K562 (cell line): ENCODE measurements around the gene PRRC2B. TPM values are rescaled to one million over a fixed set of nuclear protein-coding genes. Genes with fewer than 3 reads are reported as not detected.

Experiments used
- ARID1B ChIP-seq: fragments of 450-650 bp; IDR thresholded peaks from 2 replicates; pipeline ENCODE4 v1.6.1; 2016; ENCODE audit warnings: antibody characterized with exemption, mild to moderate bottlenecking, inconsistent platforms
- CBFA2T2 ChIP-seq: fragments of 450-650 bp; conservative IDR thresholded peaks from 2 replicates; pipeline ENCODE4 v1.6.1; 2017; ENCODE audit warnings: mild to moderate bottlenecking
- CBX2 ChIP-seq: fragments of 200-600 bp; sonication (generic); IDR thresholded peaks from one replicate; pipeline ENCODE4 v1.6.1; 2012; ENCODE audit warnings: mild to moderate bottlenecking, low read length, inconsistent platforms; ENCODE audit not compliant: insufficient read depth, poor library complexity, severe bottlenecking
- GATAD2B ChIP-seq: fragments of 450-650 bp; IDR thresholded peaks from 2 replicates; pipeline ENCODE4 v1.6.1; 2017; ENCODE audit warnings: mild to moderate bottlenecking, borderline replicate concordance
- HOMEZ ChIP-seq: fragments of 250-450 bp; sonication (Bioruptor Pico); IDR thresholded peaks from 2 replicates; pipeline ENCODE4 v1.4.0; 2020; ENCODE audit warnings: mild to moderate bottlenecking, moderate library complexity
- MYC ChIP-seq, 2 experiments: fragments of 250-450 bp in 1 of 2; sonication (Bioruptor Pico) in 1 of 2; IDR thresholded peaks; 2 replicates each; pipeline versions ENCODE4 v1.5.1 to v1.6.1; 2012 to 2021; ENCODE audit warnings: low read depth in 2 of 2, borderline replicate concordance in 1 of 2, improper control_type of control experiment in 1 of 2, low read length in 1 of 2, mild to moderate bottlenecking in 1 of 2, moderate library complexity in 1 of 2
- NBN ChIP-seq: fragments of 450-650 bp; IDR thresholded peaks from 2 replicates; pipeline ENCODE4 v1.6.1; 2016; ENCODE audit warnings: low read depth, mild to moderate bottlenecking
- RBM34 ChIP-seq: fragments of 200-400 bp; formaldehyde crosslinking; IDR thresholded peaks from 2 replicates; pipeline ENCODE4 v1.6.1; 2018; ENCODE audit warnings: low read length, borderline replicate concordance; ENCODE audit not compliant: insufficient read depth
- SMC3 ChIP-seq: conservative IDR thresholded peaks from 2 replicates; pipeline ENCODE4 v1.6.1; 2011; ENCODE audit warnings: low read depth, low read length, improper control_type of control experiment; ENCODE audit not compliant: insufficient read depth
- SRSF7 ChIP-seq: fragments of 200-400 bp; formaldehyde crosslinking; optimal IDR thresholded peaks from 2 replicates; pipeline ENCODE3; 2017; ENCODE audit warnings: mild to moderate bottlenecking, low read depth, low read length
- TAF15 ChIP-seq: fragments of 200-400 bp; formaldehyde crosslinking; IDR thresholded peaks from 2 replicates; pipeline ENCODE4 v1.6.1; 2017; ENCODE audit warnings: mild to moderate bottlenecking, low read depth, low read length, moderate library complexity
- TCF7L2 ChIP-seq: fragments of 150-350 bp; IDR thresholded peaks from 2 replicates; pipeline ENCODE4 v1.6.1; 2016; ENCODE audit warnings: low read depth, mild to moderate bottlenecking, low read length, moderate library complexity
- TCFL5 ChIP-seq: fragments of 250-450 bp; sonication (Bioruptor Pico); conservative IDR thresholded peaks from 2 replicates; pipeline ENCODE4 v1.6.1; 2021; ENCODE audit warnings: mild to moderate bottlenecking, moderate library complexity, matching md5 sums
- ZNF143 ChIP-seq: sonication (generic); formaldehyde crosslinking; IDR thresholded peaks from 2 replicates; pipeline ENCODE4 v1.9.0; 2022; ENCODE audit warnings: mild to moderate bottlenecking, missing genetic modification reagents
- polyA plus RNA-seq, 8 experiments: library from polyadenylated mRNA; depleted of rRNA in 4 of 8; stranded (reverse) in 5 of 8; unstranded in 3 of 8; fragments of >200 nt; fragmentation: Nextera tagmentation in 2 of 8; fragmentation: Illumina TruSeq in 1 of 8; extraction: Ambion mirVana in 2 of 8; extraction: Trizol in 1 of 8; gene quantifications; 2 replicates each; pipeline versions ENCODE4 v1.2.1 to v1.2.3, GENCODE V29; 2011 to 2014; ENCODE audit warnings: inconsistent platforms in 1 of 8, missing spikeins in 1 of 8
- total RNA-seq, 7 experiments: library from RNA; depleted of rRNA in 6 of 7; stranded (reverse); fragments of >200 nt in 6 of 7; fragmentation: Illumina TruSeq in 2 of 7; extraction: Trizol in 2 of 7; gene quantifications; 2 replicates each; pipeline versions ENCODE4 v1.2.1 to v1.2.3, GENCODE V29; 2011 to 2021; ENCODE audit warnings: low replicate concordance in 1 of 7
- TF ChIP-seq, protein P1 (sequence below), 2 experiments: IDR thresholded peaks in 1 of 2; conservative IDR thresholded peaks in 1 of 2; 2 replicates each; pipeline ENCODE4 v1.6.1; 2016; ENCODE audit warnings: low read depth in 2 of 2, mild to moderate bottlenecking in 1 of 2, missing compliant biosample characterization in 1 of 2, missing genetic modification characterization in 1 of 2, moderate library complexity in 1 of 2
- TF ChIP-seq, protein P2 (sequence below): fragments of 450-650 bp; IDR thresholded peaks from 2 replicates; pipeline ENCODE4 v1.6.1; 2018; ENCODE audit warnings: mild to moderate bottlenecking, low read depth; ENCODE audit not compliant: partially characterized antibody
- TF ChIP-seq, protein P3 (sequence below): fragments of 250-450 bp; sonication (Bioruptor Pico); IDR thresholded peaks from 2 replicates; pipeline ENCODE4 v1.8.0; 2021; ENCODE audit warnings: borderline replicate concordance, mild to moderate bottlenecking, moderate library complexity; ENCODE audit not compliant: poor library complexity, severe bottlenecking

Gene PRRC2B
- total and polyA plus RNA-seq, 9 of the 15 experiments (the other 6 are each of a cell fraction or from before 2014, with no cell fraction given) = 0.34 to 125 (median 30.9) TPM

DNA sequence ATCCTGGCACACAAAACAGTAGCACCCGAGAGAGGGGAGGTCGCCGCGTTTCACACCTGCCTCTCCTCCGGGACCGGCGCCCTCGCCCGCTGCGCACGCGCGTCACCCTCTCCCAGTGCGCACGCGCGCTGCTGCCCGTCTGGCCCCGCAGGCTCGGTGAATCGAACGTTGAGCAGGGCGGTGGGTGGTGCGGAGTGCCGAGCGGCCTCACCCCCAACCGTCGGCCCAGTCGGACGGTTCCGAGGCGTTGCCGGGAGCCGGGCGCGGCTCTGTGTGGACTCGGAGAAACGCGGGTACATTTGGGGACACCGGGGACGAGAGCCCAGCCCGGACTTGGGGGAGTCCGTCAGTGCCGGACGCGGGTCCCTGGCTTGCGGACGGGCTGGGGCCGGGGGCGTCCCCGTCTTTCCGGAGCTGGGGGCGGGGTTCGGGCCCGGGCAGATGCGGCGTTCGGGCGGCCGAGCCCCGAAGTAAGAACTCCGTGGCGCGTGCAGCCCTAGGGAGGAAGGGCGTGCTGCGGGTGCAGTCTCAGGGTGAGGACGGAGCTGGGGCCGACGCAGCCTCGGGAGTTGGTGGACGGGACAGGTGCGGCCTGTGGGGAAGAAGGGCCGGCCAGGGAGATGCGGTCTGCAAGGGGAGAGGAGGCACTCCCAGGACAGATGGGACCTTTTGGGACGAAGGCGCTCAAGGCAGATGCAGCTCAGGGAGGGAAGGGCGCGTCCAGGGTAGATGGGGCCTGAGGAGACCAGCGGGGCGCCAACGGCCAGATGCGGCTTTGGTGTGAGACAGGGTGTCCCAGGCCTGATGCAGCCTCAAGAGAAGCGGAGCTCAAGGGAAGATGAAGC, 109.1 kb downstream of the PRRC2B start, which contains the start of gene POMT1 (continued):
- TF ChIP-seq, protein P1, sequence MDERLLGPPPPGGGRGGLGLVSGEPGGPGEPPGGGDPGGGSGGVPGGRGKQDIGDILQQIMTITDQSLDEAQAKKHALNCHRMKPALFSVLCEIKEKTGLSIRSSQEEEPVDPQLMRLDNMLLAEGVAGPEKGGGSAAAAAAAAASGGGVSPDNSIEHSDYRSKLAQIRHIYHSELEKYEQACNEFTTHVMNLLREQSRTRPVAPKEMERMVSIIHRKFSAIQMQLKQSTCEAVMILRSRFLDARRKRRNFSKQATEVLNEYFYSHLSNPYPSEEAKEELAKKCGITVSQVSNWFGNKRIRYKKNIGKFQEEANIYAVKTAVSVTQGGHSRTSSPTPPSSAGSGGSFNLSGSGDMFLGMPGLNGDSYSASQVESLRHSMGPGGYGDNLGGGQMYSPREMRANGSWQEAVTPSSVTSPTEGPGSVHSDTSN (CRISPR knock-in tag; IDR thresholded peaks at IDR 0.05; ENCODE audit: low read depth) = no peak
- TF ChIP-seq, protein P1 (tag; conservative IDR thresholded peaks at IDR 0.05; ENCODE audit: low read depth) = no peak
- TF ChIP-seq GATAD2B (no peak), TCF7L2 (no peak), MYC (IDR thresholded peaks at IDR 0.05; ENCODE audit: low read depth, low read length) (peak; percentile 47), MYC (CRISPR knock-in tag; IDR thresholded peaks at IDR 0.05; ENCODE audit: borderline replicate concordance, low read depth) (no peak), ZNF143 (CRISPR knock-in tag) (no peak), ARID1B (0 out of 2 replicates have a peak, but pooled peaks have one; percentile 9), TCFL5 (CRISPR knock-in tag) (no peak), RBM34 (no peak), HOMEZ (CRISPR knock-in tag) (no peak), TAF15 (no peak), SMC3 (no peak; the same call in 1 of the 2 replicates), CBFA2T2 (no peak), NBN (no peak), SRSF7 (peak; percentile 17), CBX2 (no peak)
- TF ChIP-seq, protein P2, sequence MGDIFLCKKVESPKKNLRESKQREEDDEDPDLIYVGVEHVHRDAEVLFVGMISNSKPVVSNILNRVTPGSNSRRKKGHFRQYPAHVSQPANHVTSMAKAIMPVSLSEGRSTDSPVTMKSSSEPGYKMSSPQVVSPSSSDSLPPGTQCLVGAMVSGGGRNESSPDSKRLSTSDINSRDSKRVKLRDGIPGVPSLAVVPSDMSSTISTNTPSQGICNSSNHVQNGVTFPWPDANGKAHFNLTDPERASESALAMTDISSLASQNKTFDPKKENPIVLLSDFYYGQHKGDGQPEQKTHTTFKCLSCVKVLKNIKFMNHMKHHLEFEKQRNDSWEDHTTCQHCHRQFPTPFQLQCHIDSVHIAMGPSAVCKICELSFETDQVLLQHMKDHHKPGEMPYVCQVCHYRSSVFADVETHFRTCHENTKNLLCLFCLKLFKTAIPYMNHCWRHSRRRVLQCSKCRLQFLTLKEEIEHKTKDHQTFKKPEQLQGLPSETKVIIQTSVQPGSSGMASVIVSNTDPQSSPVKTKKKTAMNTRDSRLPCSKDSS = no peak
- TF ChIP-seq, protein P3, sequence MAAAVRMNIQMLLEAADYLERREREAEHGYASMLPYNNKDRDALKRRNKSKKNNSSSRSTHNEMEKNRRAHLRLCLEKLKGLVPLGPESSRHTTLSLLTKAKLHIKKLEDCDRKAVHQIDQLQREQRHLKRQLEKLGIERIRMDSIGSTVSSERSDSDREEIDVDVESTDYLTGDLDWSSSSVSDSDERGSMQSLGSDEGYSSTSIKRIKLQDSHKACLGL (CRISPR knock-in tag) = no peak
